Uterus (tissue), 2 donors: ENCODE data around the gene METTL6.

Experiments
- POLR2A ChIP-seq, 2 donors: fragments of 450-650 bp; IDR thresholded peaks; one replicate each; pipeline ENCODE4 v1.6.1; 2016; ENCODE audit warnings: antibody characterized with exemption in 2 of 2, mild to moderate bottlenecking in 1 of 2, moderate library complexity in 1 of 2
- TF ChIP-seq, protein P1 (sequence below), 4 experiments: fragments of 200-600 bp in 2 of 4; fragments of 450-650 bp in 2 of 4; sonication (generic) in 2 of 4; IDR thresholded peaks; one replicate each; pipeline ENCODE4 v1.5.1; 2016 to 2019; ENCODE audit warnings: antibody characterized with exemption in 4 of 4, mild to moderate bottlenecking in 2 of 4, moderate library complexity in 1 of 4

DNA sequence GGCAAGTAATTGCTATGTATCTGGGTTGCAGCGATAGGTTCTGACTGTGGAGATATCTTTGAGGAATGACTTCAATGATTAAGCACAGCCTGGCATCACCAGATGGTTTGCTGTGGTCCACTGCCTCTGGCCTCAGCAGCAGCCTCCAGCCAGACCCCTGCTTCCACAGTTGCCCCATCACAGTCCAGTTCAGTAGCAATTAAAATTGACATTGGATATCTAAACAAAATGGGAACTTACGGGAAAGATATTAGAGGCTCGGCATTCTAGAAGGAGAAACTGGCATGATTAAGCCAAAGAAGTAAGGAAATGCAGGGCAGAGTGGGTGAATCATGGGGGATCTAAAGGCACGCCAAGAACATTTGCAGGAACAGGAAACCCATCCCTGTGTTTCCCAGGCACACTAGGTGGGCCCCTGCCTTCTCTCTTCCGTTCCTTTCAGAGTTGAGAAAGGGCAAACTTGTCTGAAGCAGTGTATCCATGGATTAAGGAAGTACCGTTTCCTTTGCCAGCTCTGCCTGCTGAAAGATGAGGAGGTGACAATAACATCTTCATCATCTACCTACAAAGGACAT is 58.7 kb downstream of the METTL6 start:
- TF ChIP-seq, protein P1, sequence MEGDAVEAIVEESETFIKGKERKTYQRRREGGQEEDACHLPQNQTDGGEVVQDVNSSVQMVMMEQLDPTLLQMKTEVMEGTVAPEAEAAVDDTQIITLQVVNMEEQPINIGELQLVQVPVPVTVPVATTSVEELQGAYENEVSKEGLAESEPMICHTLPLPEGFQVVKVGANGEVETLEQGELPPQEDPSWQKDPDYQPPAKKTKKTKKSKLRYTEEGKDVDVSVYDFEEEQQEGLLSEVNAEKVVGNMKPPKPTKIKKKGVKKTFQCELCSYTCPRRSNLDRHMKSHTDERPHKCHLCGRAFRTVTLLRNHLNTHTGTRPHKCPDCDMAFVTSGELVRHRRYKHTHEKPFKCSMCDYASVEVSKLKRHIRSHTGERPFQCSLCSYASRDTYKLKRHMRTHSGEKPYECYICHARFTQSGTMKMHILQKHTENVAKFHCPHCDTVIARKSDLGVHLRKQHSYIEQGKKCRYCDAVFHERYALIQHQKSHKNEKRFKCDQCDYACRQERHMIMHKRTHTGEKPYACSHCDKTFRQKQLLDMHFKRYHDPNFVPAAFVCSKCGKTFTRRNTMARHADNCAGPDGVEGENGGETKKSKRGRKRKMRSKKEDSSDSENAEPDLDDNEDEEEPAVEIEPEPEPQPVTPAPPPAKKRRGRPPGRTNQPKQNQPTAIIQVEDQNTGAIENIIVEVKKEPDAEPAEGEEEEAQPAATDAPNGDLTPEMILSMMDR (IDR thresholded peaks at IDR 0.05), result no peak
- TF ChIP-seq POLR2A (IDR thresholded peaks at IDR 0.05), result no peak
